ENCODE data around the gene DBT.
"Not testable (repeated sequence)": the region's sequence is repeated elsewhere in the genome, so short reads cannot be mapped to it uniquely, and the experiment has no call there.

Gene DBT

GRCh38 chr1:100200060-100200459, 49.6 kb downstream of the DBT start:
- H3K4me3 ChIP-seq (ENCODE audit: control insufficient read depth, low read depth, low read length); DNase-seq (ENCODE audit: low read depth): not testable (repeated sequence)

GRCh38 chr1:100198596-100198995, 51.0 kb downstream of the DBT start:
- DNase-seq (ENCODE audit: low read depth) = no peak
- TF ChIP-seq, protein P1, sequence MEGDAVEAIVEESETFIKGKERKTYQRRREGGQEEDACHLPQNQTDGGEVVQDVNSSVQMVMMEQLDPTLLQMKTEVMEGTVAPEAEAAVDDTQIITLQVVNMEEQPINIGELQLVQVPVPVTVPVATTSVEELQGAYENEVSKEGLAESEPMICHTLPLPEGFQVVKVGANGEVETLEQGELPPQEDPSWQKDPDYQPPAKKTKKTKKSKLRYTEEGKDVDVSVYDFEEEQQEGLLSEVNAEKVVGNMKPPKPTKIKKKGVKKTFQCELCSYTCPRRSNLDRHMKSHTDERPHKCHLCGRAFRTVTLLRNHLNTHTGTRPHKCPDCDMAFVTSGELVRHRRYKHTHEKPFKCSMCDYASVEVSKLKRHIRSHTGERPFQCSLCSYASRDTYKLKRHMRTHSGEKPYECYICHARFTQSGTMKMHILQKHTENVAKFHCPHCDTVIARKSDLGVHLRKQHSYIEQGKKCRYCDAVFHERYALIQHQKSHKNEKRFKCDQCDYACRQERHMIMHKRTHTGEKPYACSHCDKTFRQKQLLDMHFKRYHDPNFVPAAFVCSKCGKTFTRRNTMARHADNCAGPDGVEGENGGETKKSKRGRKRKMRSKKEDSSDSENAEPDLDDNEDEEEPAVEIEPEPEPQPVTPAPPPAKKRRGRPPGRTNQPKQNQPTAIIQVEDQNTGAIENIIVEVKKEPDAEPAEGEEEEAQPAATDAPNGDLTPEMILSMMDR (IDR thresholded peaks at IDR 0.05; ENCODE audit: control insufficient read depth, insufficient read depth, low read depth, low read length, missing control alignments) = no peak
- H3K4me3 ChIP-seq (ENCODE audit: control insufficient read depth, low read depth, low read length) = no peak overlapping the region

DNA sequence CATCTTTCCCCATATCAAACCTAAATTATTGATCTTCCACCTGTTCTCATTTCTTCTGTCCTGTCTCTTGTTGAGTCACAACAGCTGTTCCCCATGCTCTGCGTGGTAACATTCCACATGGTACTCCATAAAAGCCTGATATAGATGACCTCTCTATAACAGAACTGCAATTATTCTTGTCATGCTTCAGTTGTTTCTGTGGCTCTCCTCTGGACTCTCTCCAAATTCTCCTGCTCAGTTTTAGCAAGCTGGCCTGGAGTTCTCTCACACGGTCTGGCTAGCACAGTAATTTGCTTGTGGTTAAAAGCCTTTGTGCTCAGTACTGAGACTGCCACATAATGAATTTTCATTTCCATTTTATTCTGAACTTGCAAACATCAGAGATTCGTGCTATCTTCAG, 61.0 kb downstream of the DBT start:
- no peak overlapping the region for H3K4me3 ChIP-seq (ENCODE audit: control insufficient read depth, low read depth, low read length)
- peak; percentile 69 for DNase-seq (ENCODE audit: low read depth)
- TF ChIP-seq, protein P1 (IDR thresholded peaks at IDR 0.05; ENCODE audit: control insufficient read depth, insufficient read depth, low read depth, low read length, missing control alignments) = no peak

- no peak for DNase-seq (ENCODE audit: low read depth)
- H3K4me3 ChIP-seq (ENCODE audit: control insufficient read depth, low read depth, low read length) = no peak overlapping the region
- TF ChIP-seq, protein P1 (IDR thresholded peaks at IDR 0.05; ENCODE audit: control insufficient read depth, insufficient read depth, low read depth, low read length, missing control alignments) = no peak
Measured at GRCh38 chr1:100187912-100188311, 61.7 kb downstream of the DBT start.

GRCh38 chr1:100184536-100184935, 65.1 kb downstream of the DBT start:
- H3K4me3 ChIP-seq (ENCODE audit: control insufficient read depth, low read depth, low read length) = no peak overlapping the region
- no peak for DNase-seq (ENCODE audit: low read depth)
- TF ChIP-seq, protein P1 (IDR thresholded peaks at IDR 0.05; ENCODE audit: control insufficient read depth, insufficient read depth, low read depth, low read length, missing control alignments) = no peak

DNA sequence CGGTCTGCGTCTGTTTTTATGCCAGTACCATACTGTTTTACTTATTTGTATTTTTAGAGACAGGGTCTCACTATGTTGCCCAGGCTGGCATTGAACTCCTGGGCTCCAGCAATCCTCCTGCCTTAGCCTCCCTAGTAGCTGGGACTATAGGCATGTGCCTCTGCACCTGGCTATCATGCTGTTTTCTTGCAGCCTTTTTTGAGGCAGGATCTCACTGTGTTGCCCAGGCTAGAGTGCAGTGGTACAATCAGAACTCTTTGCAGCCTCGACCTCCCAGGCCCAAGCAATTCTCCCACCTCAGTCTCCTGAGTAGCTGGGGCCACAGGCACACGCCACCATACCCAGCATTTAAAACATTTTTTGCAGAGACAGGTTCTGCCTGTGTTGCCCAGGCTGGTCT, 66.3 kb downstream of the DBT start:
- no peak for DNase-seq (ENCODE audit: low read depth)
- TF ChIP-seq, protein P1 (IDR thresholded peaks at IDR 0.05; ENCODE audit: control insufficient read depth, insufficient read depth, low read depth, low read length, missing control alignments) = no peak
- no peak overlapping the region for H3K4me3 ChIP-seq (ENCODE audit: control insufficient read depth, low read depth, low read length)

GRCh38 chr1:100178091-100178490, 71.5 kb downstream of the DBT start, which contains the start of gene LRRC39:
Gene LRRC39, minus strand, starts transcription at chr1:100178256. Its CDS starts 9,740 bp downstream, at chr1:100168516.
- no peak for DNase-seq (ENCODE audit: low read depth)
- no peak within 1 kb of the TSS for H3K4me3 ChIP-seq (ENCODE audit: control insufficient read depth, low read depth, low read length)
- TF ChIP-seq, protein P1 (IDR thresholded peaks at IDR 0.05; ENCODE audit: control insufficient read depth, insufficient read depth, low read depth, low read length, missing control alignments) = no peak
